GM12801 (cell line): ENCODE data around the gene MRPS6.

Source experiments
- TF ChIP-seq, protein P1 (sequence below): IDR thresholded peaks from one replicate; pipeline ENCODE4 v1.5.1; 2011; ENCODE audit warnings: control low read depth; ENCODE audit not compliant: insufficient read length; ENCODE audit errors: extremely low read depth

MRPS6 gene

DNA sequence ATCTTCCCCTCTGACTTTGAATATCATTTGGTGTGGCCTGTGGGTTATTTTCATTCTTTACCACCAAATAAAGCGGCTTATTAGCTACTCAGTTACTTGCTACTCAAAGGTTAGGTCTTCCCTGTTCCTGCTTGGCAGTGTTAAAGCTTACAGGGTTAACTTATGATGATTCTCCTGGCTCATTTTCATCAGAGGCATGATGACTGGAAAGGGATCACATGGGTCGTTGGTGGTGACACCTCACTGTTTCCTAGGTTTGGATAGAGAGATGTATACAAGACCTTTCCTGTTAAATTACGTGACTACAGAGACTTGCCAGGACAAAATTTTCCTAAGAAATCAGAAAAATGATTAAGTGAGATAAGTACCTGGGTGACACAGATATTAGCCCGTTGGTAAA, 27.4 kb downstream of the MRPS6 start:
- TF ChIP-seq, protein P1, sequence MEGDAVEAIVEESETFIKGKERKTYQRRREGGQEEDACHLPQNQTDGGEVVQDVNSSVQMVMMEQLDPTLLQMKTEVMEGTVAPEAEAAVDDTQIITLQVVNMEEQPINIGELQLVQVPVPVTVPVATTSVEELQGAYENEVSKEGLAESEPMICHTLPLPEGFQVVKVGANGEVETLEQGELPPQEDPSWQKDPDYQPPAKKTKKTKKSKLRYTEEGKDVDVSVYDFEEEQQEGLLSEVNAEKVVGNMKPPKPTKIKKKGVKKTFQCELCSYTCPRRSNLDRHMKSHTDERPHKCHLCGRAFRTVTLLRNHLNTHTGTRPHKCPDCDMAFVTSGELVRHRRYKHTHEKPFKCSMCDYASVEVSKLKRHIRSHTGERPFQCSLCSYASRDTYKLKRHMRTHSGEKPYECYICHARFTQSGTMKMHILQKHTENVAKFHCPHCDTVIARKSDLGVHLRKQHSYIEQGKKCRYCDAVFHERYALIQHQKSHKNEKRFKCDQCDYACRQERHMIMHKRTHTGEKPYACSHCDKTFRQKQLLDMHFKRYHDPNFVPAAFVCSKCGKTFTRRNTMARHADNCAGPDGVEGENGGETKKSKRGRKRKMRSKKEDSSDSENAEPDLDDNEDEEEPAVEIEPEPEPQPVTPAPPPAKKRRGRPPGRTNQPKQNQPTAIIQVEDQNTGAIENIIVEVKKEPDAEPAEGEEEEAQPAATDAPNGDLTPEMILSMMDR = no peak

DNA sequence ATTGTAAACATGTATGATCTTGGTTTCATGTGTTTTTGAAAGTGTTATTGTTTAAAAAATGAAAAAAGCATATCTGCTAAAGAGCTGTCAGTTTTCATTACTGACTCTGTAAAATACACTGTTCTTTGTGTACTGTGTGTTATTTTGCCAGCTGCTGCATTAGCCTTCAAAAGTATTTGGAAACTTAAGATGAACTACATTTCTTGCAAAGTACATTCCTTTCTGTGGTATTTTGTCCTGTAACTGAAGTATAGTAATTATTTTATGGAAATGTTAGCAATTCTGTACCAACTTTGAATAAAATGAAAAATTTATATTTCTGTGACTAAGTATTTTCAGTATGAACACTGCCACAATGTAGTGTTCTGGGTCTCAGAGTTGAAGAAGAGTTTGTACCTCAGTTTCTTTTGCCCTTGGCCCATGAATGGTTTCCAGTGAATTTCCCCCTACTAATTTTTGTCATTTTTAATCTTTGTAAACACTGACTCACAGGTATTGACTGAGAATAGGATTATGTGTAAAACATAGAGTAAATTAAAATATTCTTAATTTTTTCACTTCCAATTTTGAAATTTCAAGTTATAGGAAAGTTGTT, 32.7 kb downstream of the MRPS6 start:
- TF ChIP-seq, protein P1 = no peak

DNA sequence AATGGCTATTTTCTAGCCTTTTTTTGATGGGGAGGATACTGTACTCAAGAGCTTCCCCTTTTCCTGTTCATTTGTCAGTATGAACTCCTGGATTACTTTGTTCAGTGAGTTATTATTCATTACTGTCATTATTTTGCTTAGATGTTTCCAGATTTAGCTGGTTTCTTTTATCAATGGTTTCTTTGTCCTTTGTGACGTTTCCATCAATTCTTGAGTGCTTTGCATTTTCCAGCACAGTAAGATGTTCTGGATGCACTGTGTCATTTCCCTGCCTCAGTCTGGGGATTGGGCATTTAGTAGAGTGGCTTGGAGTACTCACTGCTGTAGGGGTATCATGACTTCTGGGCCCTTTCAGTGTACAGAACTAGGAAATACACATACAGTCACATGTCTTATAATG, 34.2 kb downstream of the MRPS6 start:
- TF ChIP-seq, protein P1 = no peak

DNA sequence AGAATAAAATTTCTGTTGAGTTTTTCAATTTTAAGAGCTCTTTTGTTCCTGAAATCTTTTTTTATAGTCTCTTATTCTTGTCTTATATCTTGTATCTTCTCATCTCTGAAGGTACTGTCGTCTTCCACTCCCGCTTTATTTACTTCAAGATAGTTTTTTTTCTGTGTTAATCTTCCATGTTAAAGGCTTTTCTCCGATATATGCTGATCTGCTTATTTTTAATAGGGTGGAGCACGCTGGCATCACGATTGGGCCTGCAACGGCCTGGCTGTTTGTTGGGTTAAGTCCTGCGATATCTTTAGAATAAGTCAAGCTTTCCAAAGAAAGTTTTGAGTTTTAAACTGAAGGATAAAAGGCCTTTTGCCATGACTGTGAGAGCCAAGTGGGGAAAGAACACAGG, 35.7 kb downstream of the MRPS6 start:
- TF ChIP-seq, protein P1 = no peak

DNA sequence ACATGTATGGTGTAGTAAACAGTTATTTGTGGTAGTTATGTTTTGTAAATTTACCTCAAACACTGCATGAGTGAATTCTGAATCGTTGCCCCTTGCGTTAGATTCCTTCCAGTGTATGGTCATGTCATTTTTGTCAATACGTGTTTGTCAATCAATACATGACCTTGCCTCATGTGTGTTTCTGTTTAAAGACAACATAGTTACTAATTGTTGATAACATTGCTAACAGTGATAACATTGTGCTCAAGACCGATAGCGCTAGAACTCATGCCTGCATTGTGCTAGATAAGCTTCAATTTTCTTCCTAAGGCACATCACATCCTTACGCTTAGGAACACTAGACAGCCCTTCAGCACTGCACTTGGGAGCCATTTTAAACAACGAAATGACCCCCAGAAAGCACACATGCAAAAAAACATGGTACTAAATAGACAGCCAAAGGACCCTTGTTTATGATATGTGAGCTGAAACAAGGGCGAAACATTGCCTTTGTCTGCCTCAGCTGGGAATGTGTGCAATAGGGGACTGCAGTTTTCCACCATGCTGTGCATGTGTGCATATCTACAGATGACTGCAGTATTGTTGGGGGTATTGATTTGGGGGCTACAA, 37.3 kb downstream of the MRPS6 start:
- TF ChIP-seq, protein P1 = no peak

DNA sequence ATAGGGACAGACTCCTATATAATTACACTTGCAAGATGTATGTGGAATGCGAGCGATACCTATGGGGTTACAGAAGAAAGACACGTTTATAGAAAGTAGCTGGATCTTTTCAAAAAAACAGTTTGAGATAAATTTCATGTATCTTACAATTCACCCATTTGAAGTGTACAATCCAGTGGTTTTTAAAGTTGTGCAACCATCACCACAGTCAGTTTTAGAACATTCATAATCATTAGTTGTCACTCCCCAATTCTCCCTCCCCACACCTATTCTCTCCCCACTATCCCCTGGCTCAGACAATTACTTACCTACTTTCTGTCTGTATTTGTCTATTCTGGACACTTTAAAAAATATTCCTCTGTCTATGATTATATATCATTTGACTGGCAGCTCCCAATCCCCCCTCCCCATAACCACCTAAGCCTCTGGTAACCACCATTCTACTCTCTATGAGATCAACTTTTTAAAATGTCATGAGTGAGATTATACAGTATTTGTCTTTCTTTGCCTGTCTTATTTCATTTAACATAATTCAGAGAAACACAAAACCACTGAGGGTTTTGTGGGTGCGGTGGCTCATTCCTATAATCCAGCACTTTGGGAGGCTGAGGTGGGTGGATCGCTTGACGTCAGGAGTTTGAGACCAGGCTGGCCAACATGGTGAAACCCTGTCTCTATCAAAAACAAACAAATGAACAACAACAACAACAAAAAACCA, 39.1 kb downstream of the MRPS6 start:
- TF ChIP-seq, protein P1 = no peak

DNA sequence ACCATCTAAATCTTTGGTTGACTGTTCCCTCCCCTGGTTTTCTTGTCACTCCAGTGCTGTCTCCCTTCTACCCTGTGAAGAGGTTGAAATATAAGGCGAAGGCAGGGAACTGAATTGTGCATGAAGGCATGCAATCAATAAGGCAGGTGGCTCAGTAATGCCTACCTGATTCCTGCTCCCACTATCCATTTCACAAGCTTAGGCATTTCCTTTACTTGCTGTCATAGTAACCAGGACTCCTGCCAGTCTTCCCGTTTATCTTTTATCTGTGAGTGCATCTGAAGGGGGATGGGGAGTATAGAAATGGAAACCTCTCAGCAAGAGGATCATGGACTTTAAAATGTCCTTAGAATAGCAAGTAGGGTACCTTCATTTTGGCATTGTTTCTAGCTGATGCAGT, 40.5 kb downstream of the MRPS6 start:
- TF ChIP-seq, protein P1 = no peak
